Measurements from ENCODE around the gene MYH11.
"Not testable (repeated sequence)": the region's sequence is repeated elsewhere in the genome, so short reads cannot be mapped to it uniquely, and the experiment has no call there.

Gene MYH11

GRCh38 chr16:15811481-15812400 is 45.1 kb downstream of the MYH11 start:
- no peak for DNase-seq (ENCODE audit: low read depth in 4 of 4, low spot score in 1 of 4)

- DNase-seq (ENCODE audit: low read depth in 4 of 4, low spot score in 1 of 4), result no peak
Observed at GRCh38 chr16:15810949-15811348, 45.9 kb downstream of the MYH11 start.

DNA sequence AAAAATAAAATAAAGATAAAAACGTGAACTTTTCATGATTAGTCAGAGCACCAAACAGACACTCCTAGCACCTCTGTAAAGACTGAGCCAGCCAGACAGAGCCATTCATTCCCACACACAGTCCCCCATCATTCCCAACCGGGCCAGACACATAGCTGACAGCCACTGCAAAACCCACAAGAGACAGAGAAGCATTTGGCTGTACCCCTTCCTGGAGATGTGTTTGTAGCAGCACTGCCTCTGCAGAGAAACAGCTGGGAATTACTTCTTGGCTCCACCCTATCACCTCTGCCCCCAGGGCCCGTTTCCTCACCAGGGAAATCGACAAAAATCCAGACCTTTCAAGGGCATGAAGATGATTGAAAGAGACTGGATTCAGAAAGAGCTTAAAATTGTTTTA is 46.4 kb downstream of the MYH11 start:
- DNase-seq (ENCODE audit: low read depth in 4 of 4, low spot score in 1 of 4), result no peak

- not testable (repeated sequence) for DNase-seq (ENCODE audit: low read depth in 4 of 4, low spot score in 1 of 4)
Observed at GRCh38 chr16:15809297-15809696, 47.5 kb downstream of the MYH11 start.

- DNase-seq (ENCODE audit: low read depth in 4 of 4, low spot score in 1 of 4), result no peak
Observed at GRCh38 chr16:15808071-15808470, 48.8 kb downstream of the MYH11 start.

DNA sequence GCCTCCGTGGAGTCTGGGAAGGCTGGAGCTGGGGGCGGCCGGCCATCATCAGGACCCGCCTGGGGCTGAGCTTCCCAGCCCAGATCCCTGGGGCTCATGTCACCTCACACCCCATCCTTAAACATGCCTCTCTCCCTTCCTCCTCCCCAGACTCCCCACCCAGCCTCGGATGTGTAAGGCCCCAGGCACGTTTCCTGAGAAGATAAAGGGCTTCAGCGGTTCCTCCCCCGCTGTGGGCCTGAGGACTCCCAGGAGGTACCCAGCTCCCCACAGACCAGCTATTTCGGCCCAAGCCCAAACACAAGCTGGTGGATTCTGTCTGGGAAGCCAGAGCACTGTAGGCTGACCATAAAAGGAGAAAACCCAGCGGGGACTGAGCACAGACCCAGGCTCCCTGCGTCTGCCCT is 49.2 kb downstream of the MYH11 start:
- DNase-seq (ENCODE audit: low read depth in 4 of 4, low spot score in 1 of 4), result no peak

DNA sequence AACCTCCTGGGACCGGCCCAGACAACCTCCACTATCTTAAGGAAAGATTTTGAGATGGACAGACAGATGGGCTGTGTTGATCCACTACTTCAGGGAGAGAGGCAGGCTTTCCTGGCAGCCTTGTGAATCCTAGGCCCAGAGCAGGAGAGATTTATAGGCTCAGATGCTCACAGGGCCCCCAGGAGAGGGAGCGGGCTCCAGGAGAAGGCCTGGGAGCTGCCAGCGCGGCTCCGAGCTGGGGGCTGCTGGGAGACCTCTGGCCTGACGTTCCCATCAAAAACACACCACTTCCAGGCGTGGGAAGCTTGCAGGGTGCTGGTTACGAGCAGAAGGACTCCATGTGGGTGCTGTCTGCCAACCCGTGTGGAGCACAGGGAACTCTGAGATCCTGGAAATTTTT is 53.2 kb downstream of the MYH11 start:
- DNase-seq (ENCODE audit: low read depth in 4 of 4, low spot score in 1 of 4), result no peak

- no peak for DNase-seq (ENCODE audit: low read depth in 4 of 4, low spot score in 1 of 4)
Observed at GRCh38 chr16:15799851-15800495, 56.9 kb downstream of the MYH11 start.

DNA sequence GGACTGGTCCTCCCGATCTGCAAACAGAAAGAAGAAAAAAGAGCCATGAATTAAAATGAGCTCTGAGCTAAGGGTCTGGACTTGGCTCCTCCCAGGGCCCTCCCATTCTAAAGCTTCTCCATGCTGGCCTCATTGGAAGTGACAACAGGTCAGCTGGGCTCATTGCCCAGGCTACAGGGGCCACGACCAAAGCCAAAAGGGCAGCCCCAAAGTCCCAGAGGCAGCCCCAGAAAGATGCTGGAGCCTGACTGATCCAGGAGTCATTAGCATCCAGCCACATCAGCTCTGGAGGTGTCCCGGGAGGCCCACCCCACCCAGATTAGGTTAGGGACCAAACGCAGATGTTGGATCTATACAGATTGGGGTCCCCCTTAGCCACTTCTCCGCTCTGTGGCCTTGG is 58.2 kb downstream of the MYH11 start:
- DNase-seq (ENCODE audit: low read depth in 4 of 4, low spot score in 1 of 4), result no peak

- DNase-seq (ENCODE audit: low read depth in 4 of 4, low spot score in 1 of 4), result no peak
Observed at GRCh38 chr16:15796885-15797284, 59.9 kb downstream of the MYH11 start.

- no peak for DNase-seq (ENCODE audit: low read depth in 4 of 4, low spot score in 1 of 4)
Observed at GRCh38 chr16:15795615-15796014, 61.2 kb downstream of the MYH11 start.

DNA sequence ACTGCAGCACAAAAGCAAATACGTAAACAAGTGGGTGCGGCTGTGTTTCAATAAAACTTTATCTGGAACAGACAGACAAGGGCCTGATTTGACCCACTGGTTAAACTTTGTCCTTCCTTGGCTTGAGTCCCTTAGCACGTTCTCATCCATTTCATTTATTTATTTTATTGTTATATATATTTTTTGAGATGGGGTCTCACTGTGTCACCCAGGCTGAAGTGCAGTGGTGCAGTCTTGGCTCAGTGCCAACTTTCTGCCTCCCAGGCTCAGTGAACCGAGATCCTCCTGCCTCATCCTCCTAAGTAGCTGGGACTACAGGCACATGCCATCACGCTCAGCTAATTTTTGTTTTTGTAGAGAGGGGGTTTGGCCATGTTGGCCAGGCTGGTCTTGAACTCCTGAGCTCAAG is 64.3 kb downstream of the MYH11 start:
- DNase-seq (ENCODE audit: low read depth in 4 of 4, low spot score in 1 of 4), result no peak

- DNase-seq (ENCODE audit: low read depth in 4 of 4, low spot score in 1 of 4), result no peak
Observed at GRCh38 chr16:15790458-15790857, 66.4 kb downstream of the MYH11 start.

DNA sequence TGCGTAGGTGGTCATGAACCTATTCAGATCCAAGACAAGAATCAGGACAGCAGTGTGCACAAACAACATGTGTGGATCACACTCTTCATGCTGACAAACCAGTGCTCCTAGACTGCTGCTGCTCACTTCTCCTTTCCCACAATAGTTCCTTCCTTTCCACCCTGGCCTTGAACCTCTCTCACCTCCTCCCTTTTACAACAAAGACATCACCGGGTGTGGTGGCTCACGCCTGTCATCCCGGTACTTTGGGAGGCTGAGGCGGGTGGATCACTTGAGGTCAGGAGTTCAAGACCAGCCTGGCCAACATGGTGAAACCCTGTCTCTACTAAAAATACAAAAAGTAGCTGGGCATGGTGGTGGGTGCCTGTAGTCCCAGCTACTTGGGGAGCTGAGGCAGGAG is 67.0 kb downstream of the MYH11 start:
- DNase-seq (ENCODE audit: low read depth in 4 of 4, low spot score in 1 of 4), result not testable (repeated sequence)

GRCh38 chr16:15788846-15789239 is 68.0 kb downstream of the MYH11 start:
- no peak for DNase-seq (ENCODE audit: low read depth in 4 of 4, low spot score in 1 of 4)

- no peak for DNase-seq (ENCODE audit: low read depth in 4 of 4, low spot score in 1 of 4)
Observed at GRCh38 chr16:15786501-15786900, 70.3 kb downstream of the MYH11 start.

GRCh38 chr16:15785386-15786059 is 71.3 kb downstream of the MYH11 start:
- no peak for DNase-seq (ENCODE audit: low read depth in 4 of 4, low spot score in 1 of 4)

DNA sequence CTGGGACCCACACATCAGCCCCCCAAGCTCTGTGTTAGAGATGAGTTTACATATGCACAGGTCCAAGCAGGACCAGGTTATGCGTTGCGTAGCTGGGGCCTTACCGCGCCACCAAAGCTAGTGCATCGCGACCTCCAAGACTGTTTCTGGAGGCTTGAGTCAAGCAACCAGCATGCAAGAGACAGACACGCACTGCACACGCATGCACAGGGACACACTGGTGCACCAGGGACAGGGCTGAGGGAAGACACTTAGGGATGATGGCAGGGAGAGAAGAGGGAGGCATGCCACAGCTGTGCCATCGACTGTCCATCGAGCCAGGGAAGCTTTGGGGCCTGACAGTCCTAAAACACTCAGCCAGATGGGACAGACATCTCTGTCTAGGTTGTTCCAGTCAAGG is 72.8 kb downstream of the MYH11 start:
- no peak for DNase-seq (ENCODE audit: low read depth in 4 of 4, low spot score in 1 of 4)

- no peak for DNase-seq (ENCODE audit: low read depth in 4 of 4, low spot score in 1 of 4)
Observed at GRCh38 chr16:15782573-15783365, 74.1 kb downstream of the MYH11 start.

DNA sequence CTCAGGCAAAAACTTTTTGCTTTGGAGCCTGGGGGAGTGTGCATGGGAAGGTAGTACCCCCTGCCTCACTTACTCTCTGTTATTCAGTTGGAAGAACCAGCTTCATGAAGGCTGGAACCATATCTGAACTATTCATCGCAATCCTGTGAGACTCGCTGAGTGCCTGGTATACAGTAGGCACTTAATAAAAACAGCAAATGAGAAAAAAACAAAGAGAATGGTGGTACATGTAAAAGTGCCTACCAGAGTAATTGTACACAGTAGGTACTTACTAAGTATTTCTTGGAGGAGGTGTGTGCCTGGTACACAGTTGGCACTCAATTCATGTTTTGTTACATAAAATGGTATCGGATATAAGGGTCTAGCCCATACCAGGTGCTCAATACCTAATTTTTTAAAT is 75.2 kb downstream of the MYH11 start:
- no peak for DNase-seq (ENCODE audit: low read depth in 4 of 4, low spot score in 1 of 4)

- no peak for DNase-seq (ENCODE audit: low read depth in 4 of 4, low spot score in 1 of 4)
Observed at GRCh38 chr16:15780805-15781204, 76.0 kb downstream of the MYH11 start.

Measured in stimulated activated CD4-positive, alpha-beta T cell treated with anti-CD3 and anti-CD28 coated beads, Interleukin-1b, Interleukin-23, amount 100 ng/mL, for 24 hours (primary cell).